B cell (primary cell): Measurements from ENCODE around the gene RSPH1. TPM values are rescaled to one million over a fixed set of nuclear protein-coding genes. Genes with fewer than 3 reads are reported as not detected.

Experiments
- ATAC-seq: fragments of 200-7000 bp; cut with Tn5 transposase; one replicate; pipeline ENCODE4 v1.10.0; 2021; ENCODE audit warnings: low read depth, mild to moderate bottlenecking, moderate number of reproducible peaks, moderate library complexity
- CTCF ChIA-PET: fragments of 350-600 bp; sonication (Branson Sonifier 250); formaldehyde crosslinking; loops from one replicate; lab custom pipeline; 2021; ENCODE audit warnings: antibody characterized with exemption, inconsistent platforms; lab: Charles Lee
- POLR2A ChIA-PET: fragments of 350-600 bp; sonication (Branson Sonifier 250); formaldehyde crosslinking; loops from one replicate; lab custom pipeline; 2021; ENCODE audit warnings: antibody characterized with exemption; lab: Charles Lee
- DNase-seq: peaks from one replicate; pipeline ENCODE4 v3.0.0; 2013
- H2AFZ ChIP-seq: 2 replicates; pipeline ENCODE4 v1.6.1; 2012; ENCODE audit warnings: mild to moderate bottlenecking, low read depth, low read length; ENCODE audit not compliant: insufficient read depth, poor library complexity, severe bottlenecking
- H3K27ac ChIP-seq, 2 donors: 1 replicate in 1 of 2; 2 replicates in 1 of 2; pipeline ENCODE4 v1.5.1; 2012 to 2013; ENCODE audit warnings: low read length in 2 of 2, mild to moderate bottlenecking in 2 of 2, moderate library complexity in 1 of 2
- H3K27me3 ChIP-seq, 4 experiments: fragments of 200-600 bp in 1 of 4; sonication (generic) in 1 of 4; replicated peaks in 1 of 4; 1 replicate in 2 of 4; 2 replicates in 2 of 4; pipeline versions ENCODE4 v1.6.1 to v1.7.0; 2013 to 2016; ENCODE audit warnings: low read length in 3 of 4, mild to moderate bottlenecking in 2 of 4, mixed read lengths in 1 of 4, moderate library complexity in 1 of 4; ENCODE audit not compliant: insufficient read depth in 4 of 4, control insufficient read depth in 3 of 4; ENCODE audit errors: control extremely low read depth in 1 of 4
- H3K36me3 ChIP-seq, 2 experiments: replicated peaks in 1 of 2; 1 replicate in 1 of 2; 2 replicates in 1 of 2; pipeline versions ENCODE4 v1.6.1 to v1.7.1; 2013; ENCODE audit warnings: low read length in 1 of 2; ENCODE audit not compliant: insufficient read depth in 2 of 2, control insufficient read depth in 1 of 2; ENCODE audit errors: control extremely low read depth in 1 of 2, extremely low read depth in 1 of 2
- H3K4me1 ChIP-seq, 2 donors: fragments of 200-600 bp in 1 of 2; sonication (generic) in 1 of 2; 1 replicate in 1 of 2; 2 replicates in 1 of 2; pipeline versions ENCODE4 v1.5.1 to v1.6.1; 2013 to 2017; ENCODE audit warnings: low read length in 2 of 2; ENCODE audit not compliant: control insufficient read depth in 2 of 2, insufficient read depth in 2 of 2
- H3K4me2 ChIP-seq: replicated peaks from 2 replicates; pipeline ENCODE3; 2012; ENCODE audit warnings: mild to moderate bottlenecking, low read depth, low read length; ENCODE audit not compliant: poor library complexity, severe bottlenecking
- H3K4me3 ChIP-seq, 5 experiments: fragments of 200-600 bp in 1 of 5; sonication (generic) in 1 of 5; 1 replicate in 3 of 5; 2 replicates in 2 of 5; pipeline versions ENCODE4 v1.5.1 to v1.7.0; 2011 to 2016; ENCODE audit warnings: low read length in 4 of 5, mild to moderate bottlenecking in 4 of 5, low read depth in 2 of 5, control low read depth in 1 of 5, moderate library complexity in 1 of 5; ENCODE audit not compliant: insufficient read depth in 1 of 5; ENCODE audit errors: control extremely low read depth in 1 of 5, extremely low read depth in 1 of 5
- H3K79me2 ChIP-seq: fragments of 200-600 bp; sonication (generic); one replicate; pipeline ENCODE4 v1.6.0; 2016; ENCODE audit warnings: low read length; ENCODE audit not compliant: control insufficient read depth, insufficient read depth
- H3K9ac ChIP-seq: fragments of 200-600 bp; sonication (generic); 2 replicates; pipeline ENCODE4 v1.6.1; 2017; ENCODE audit warnings: mild to moderate bottlenecking, low read length, moderate library complexity
- H3K9me3 ChIP-seq, 3 donors: one replicate each; pipeline versions ENCODE4 v1.6.1 to v1.7.1; 2013; ENCODE audit warnings: low read length in 2 of 3; ENCODE audit not compliant: control insufficient read depth in 2 of 3, insufficient read depth in 1 of 3; ENCODE audit errors: control extremely low read depth in 1 of 3
- H4K20me1 ChIP-seq: 2 replicates; pipeline ENCODE4 v1.6.0; 2012; ENCODE audit warnings: mild to moderate bottlenecking, low read length; ENCODE audit not compliant: insufficient read depth, control insufficient read depth, poor library complexity, severe bottlenecking
- H3K27ac Mint-ChIP-seq: one replicate; pipeline ENCODE4 v1.8.0; 2021; ENCODE audit warnings: mixed read lengths
- H3K27me3 Mint-ChIP-seq: one replicate; pipeline ENCODE4 v1.8.0; 2021; ENCODE audit warnings: mixed read lengths
- H3K4me1 Mint-ChIP-seq: one replicate; pipeline ENCODE4 v1.8.0; 2021; ENCODE audit warnings: mixed read lengths
- H3K4me3 Mint-ChIP-seq: one replicate; pipeline ENCODE4 v1.8.0; 2021; ENCODE audit warnings: mixed read lengths
- H3K9me3 Mint-ChIP-seq: one replicate; pipeline ENCODE4 v1.8.0; 2022; ENCODE audit warnings: mixed read lengths; ENCODE audit not compliant: insufficient read depth
- EZH2 ChIP-seq: IDR thresholded peaks from 2 replicates; pipeline ENCODE4 v1.6.1; 2012; ENCODE audit warnings: borderline replicate concordance, low read depth, mild to moderate bottlenecking, moderate library complexity, low read length; ENCODE audit not compliant: insufficient read depth, poor library complexity, severe bottlenecking
- WGBS: methylation state at CpG from one replicate; pipeline ENCODE4 v1.1.5; 2013; ENCODE audit warnings: missing lambda C conversion rate; ENCODE audit not compliant: insufficient coverage; 5-methylcytosine and 5-hydroxymethylcytosine counted together
- intact Hi-C: fragments of 100-400 bp; cut with micrococcal nuclease; formaldehyde crosslinking; loops from one replicate; pipeline ENCODE4 v1.10.0; 2022
- polyA plus RNA-seq: library from polyadenylated mRNA; depleted of rRNA; stranded (reverse); fragments of >200 nt; gene quantifications from 2 replicates; pipeline ENCODE4 v1.2.3, GENCODE V29; 2012
- total RNA-seq, 2 donors: library from RNA; stranded (reverse); fragments of 120-200 nt in 1 of 2; gene quantifications; 1 replicate in 1 of 2; 2 replicates in 1 of 2; pipeline versions ENCODE4 v1.2.3 to v1.2.4, GENCODE V29; 2013 to 2022
- TF ChIP-seq, protein P1 (sequence below): fragments of 200-600 bp; IDR thresholded peaks from one replicate; pipeline ENCODE4 v1.8.0; 2022; ENCODE audit warnings: antibody characterized with exemption, mild to moderate bottlenecking

RSPH1 gene
- total and polyA plus RNA-seq, 2 donors (not counting 1 experiment from before 2014, with no cell fraction given): 0.10 to 0.64 TPM

DNA sequence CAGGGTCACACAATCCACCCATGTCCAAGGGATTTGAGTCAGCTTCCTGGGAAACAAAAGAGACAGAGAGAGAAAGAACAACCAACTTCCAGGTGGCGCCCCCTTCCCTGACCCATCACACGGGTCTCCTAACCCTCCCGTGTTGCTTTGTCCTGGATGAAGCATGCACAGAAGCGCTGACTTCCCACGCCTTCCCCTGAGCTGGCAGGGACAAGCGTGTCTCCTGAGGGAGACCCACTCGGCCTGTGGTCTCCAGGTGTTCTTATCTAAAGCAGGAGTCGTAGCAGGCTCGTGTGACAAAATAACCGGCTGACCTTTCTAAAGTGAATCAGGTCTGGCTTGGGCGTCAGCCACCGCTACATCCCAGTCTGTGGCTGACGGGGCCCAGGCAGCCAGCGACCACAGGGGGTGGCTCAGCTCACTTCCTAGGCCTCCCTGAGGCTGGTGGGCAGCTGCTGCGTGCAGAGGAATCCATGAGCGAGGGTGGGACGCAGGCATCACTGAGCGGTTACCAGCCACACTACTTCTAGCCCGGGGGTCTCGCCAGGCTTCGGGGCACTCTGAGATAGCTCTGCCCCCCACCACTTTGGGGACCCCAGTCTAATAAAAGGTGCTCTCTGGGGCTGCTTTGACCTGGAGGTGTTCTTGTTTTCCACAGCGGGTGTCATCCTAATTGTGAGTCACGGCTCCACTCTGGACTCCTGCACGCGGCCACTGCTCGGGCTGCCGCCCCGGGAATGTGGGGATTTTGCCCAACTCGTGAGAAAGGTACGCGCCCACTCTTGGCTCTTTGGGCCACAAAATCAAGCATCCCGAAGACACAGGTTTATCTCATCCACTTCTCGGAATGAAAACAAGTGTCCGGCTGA is 51.9 kb downstream of the RSPH1 start:
- H3K36me3 ChIP-seq: no peaks in the 10 kb centered on the region
- TF ChIP-seq EZH2: no peak
- TF ChIP-seq, protein P1, sequence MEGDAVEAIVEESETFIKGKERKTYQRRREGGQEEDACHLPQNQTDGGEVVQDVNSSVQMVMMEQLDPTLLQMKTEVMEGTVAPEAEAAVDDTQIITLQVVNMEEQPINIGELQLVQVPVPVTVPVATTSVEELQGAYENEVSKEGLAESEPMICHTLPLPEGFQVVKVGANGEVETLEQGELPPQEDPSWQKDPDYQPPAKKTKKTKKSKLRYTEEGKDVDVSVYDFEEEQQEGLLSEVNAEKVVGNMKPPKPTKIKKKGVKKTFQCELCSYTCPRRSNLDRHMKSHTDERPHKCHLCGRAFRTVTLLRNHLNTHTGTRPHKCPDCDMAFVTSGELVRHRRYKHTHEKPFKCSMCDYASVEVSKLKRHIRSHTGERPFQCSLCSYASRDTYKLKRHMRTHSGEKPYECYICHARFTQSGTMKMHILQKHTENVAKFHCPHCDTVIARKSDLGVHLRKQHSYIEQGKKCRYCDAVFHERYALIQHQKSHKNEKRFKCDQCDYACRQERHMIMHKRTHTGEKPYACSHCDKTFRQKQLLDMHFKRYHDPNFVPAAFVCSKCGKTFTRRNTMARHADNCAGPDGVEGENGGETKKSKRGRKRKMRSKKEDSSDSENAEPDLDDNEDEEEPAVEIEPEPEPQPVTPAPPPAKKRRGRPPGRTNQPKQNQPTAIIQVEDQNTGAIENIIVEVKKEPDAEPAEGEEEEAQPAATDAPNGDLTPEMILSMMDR: no peak
- H2AFZ ChIP-seq: no peak overlapping the region
- H4K20me1 ChIP-seq: no peaks in the 10 kb centered on the region
- H3K9ac ChIP-seq: no peak overlapping the region
- no peak overlapping the region for H3K27ac ChIP-seq
- H3K4me3 Mint-ChIP-seq: no peak overlapping the region
- H3K27ac Mint-ChIP-seq: no peak overlapping the region
- ATAC-seq (no peak), DNase-seq (no peak)
- ChIA-PET CTCF (no interaction called here), POLR2A (interaction anchor here (0.7 kb wide), 1 partner anchor 181 kb away, joined by 3 read pairs; no protein-coding TSS in a partner anchor)
- peaks cover 0 to 11% (median 0%) of the 10 kb centered on the region in 4 experiments for H3K27me3 ChIP-seq
- H3K27me3 Mint-ChIP-seq: peaks cover 11% of the 10 kb centered on the region
- no peaks in the 10 kb centered on the region for H3K9me3 ChIP-seq
- no peaks in the 10 kb centered on the region for H3K4me1 ChIP-seq
- whole genome bisulfite sequencing: 90% methylated on average over 34 of the region's 34 CpGs
- peaks cover 3% of the 10 kb centered on the region for H3K4me1 Mint-ChIP-seq
- intact Hi-C loops: no loop called here
- H3K9me3 Mint-ChIP-seq: no peaks in the 10 kb centered on the region
- H3K4me3 ChIP-seq: no peak overlapping the region
- H3K79me2 ChIP-seq: no peaks in the 10 kb centered on the region
- no peak overlapping the region for H3K4me2 ChIP-seq
